Measurements from ENCODE around the gene PATZ1. TPM values are rescaled to one million over a fixed set of nuclear protein-coding genes. Genes with fewer than 3 reads are reported as not detected.
A peak's percentile ranks its signal among the peaks of the same experiment; 100 is the strongest.
"Not testable (repeated sequence)": the region's sequence is repeated elsewhere in the genome, so short reads cannot be mapped to it uniquely, and the experiment has no call there.

PATZ1 gene
- total RNA-seq: 10 to 100 TPM; 12.2 to 16.4 (median 14.4) TPM
- polyA plus RNA-seq: 8.4 TPM
- long read RNA-seq, donor 1, transcript PATZ1-203 (4 exons, 3,638 nt): major isoform, 11 of 22 reads
- long read RNA-seq, donor 1, partial matches to known transcripts: 3 of 22 reads
- long read RNA-seq, donor 1, other reads (novel, unspliced or antisense): 1 of 22 reads
- long read RNA-seq, donor 2, transcript PATZ1-203 (4 exons, 3,638 nt): major isoform, 5 of 11 reads
- long read RNA-seq, donor 2, partial matches to known transcripts: 0 of 11 reads
- long read RNA-seq, donor 2, other reads (novel, unspliced or antisense): 0 of 11 reads
- long read RNA-seq, donor 3, transcript PATZ1-203 (4 exons, 3,638 nt): major isoform, 7 of 16 reads
- long read RNA-seq, donor 3, partial matches to known transcripts: 1 of 16 reads
- long read RNA-seq, donor 3, other reads (novel, unspliced or antisense): 1 of 16 reads
- long read RNA-seq, donor 4, transcript PATZ1-201 (3 exons, 2,516 nt): major isoform, 10 of 25 reads
- long read RNA-seq, donor 4, transcript PATZ1-204 (5 exons, 3,711 nt): minor isoform, 5 of 25 reads
- long read RNA-seq, donor 4, transcript PATZ1-203 (4 exons, 3,638 nt): minor isoform, 6 of 25 reads
- long read RNA-seq, donor 4, partial matches to known transcripts: 0 of 25 reads
- long read RNA-seq, donor 4, other reads (novel, unspliced or antisense): 1 of 25 reads

- ATAC-seq (peak; percentile 30 to 38), DNase-seq (peak; percentile 74 to 91 (median 88))
- Histone ChIP-seq H3K27ac (ENCODE audit: low read length) (peak within 1 kb of the TSS; percentile 85), H3K4me1 (ENCODE audit: control insufficient read depth, insufficient read depth, low read length) (peaks cover 5% of the 10 kb centered on the region), H3K27me3 (ENCODE audit: control insufficient read depth, insufficient read depth) (no peaks in the 10 kb centered on the region), H3K4me3 (ENCODE audit: low read length) (peak within 1 kb of the TSS; percentile 82), H3K9me3 (ENCODE audit: control insufficient read depth, low read length) (no peaks in the 10 kb centered on the region)
- intact Hi-C loops (cut with DNase I): loop anchor here in 2 of 4 donors (5.0 to 10.0 kb wide), 2 partner anchors 51 to 289 kb away; partner anchors contain the start of gene DRG1 (in 2 of the 2)
- under 1% methylated on average over 41 of the region's 41 CpGs for WGBS
Measured at GRCh38 chr22:31346255-31346732, at the start of gene PATZ1. Gene PATZ1, minus strand, starts transcription at chr22:31346346. Its CDS starts 744 bp downstream, at chr22:31345602.

- H3K27ac ChIP-seq (ENCODE audit: low read length): no peak overlapping the region
- no peaks in the 10 kb centered on the region for H3K9me3 ChIP-seq (ENCODE audit: control insufficient read depth, low read length)
- intact Hi-C loops (cut with DNase I): no loop called here
- ATAC-seq (no peak), DNase-seq (no peak)
- 67% methylated on average over 3 of the region's 3 CpGs for WGBS
- H3K4me1 ChIP-seq (ENCODE audit: control insufficient read depth, insufficient read depth, low read length): no peaks in the 10 kb centered on the region
- H3K27me3 ChIP-seq (ENCODE audit: control insufficient read depth, insufficient read depth): no peaks in the 10 kb centered on the region
- H3K4me3 ChIP-seq (ENCODE audit: low read length): no peak overlapping the region
Measured at GRCh38 chr22:31394326-31394725, 48.2 kb upstream of the PATZ1 start.

- WGBS: 97% methylated on average over 2 of the region's 2 CpGs
- no peaks in the 10 kb centered on the region for H3K9me3 ChIP-seq (ENCODE audit: control insufficient read depth, low read length)
- H3K4me3 ChIP-seq (ENCODE audit: low read length): no peak overlapping the region
- H3K27ac ChIP-seq (ENCODE audit: low read length): no peak overlapping the region
- no peaks in the 10 kb centered on the region for H3K4me1 ChIP-seq (ENCODE audit: control insufficient read depth, insufficient read depth, low read length)
- DNase-seq (no peak), ATAC-seq (no peak)
- H3K27me3 ChIP-seq (ENCODE audit: control insufficient read depth, insufficient read depth): no peaks in the 10 kb centered on the region
- intact Hi-C loops (cut with DNase I): no loop called here
Measured at GRCh38 chr22:31393893-31394292, 47.7 kb upstream of the PATZ1 start.

- H3K4me1 ChIP-seq (ENCODE audit: control insufficient read depth, insufficient read depth, low read length); H3K27ac ChIP-seq (ENCODE audit: low read length); H3K4me3 ChIP-seq (ENCODE audit: low read length); H3K9me3 ChIP-seq (ENCODE audit: control insufficient read depth, low read length); DNase-seq; intact Hi-C loops (cut with DNase I); H3K27me3 ChIP-seq (ENCODE audit: control insufficient read depth, insufficient read depth): not testable (repeated sequence)
- 61% methylated on average over 6 of the region's 6 CpGs for WGBS
- ATAC-seq: peak in 1 of 2 donors; percentile 18
Measured at GRCh38 chr22:31378651-31379050, 32.5 kb upstream of the PATZ1 start.

GRCh38 chr22:31378123-31378522 is 32.0 kb upstream of the PATZ1 start:
- DNase-seq (peak in 1 of 3 donors; percentile 43), ATAC-seq (peak; percentile 73 to 81)
- H3K27ac ChIP-seq (ENCODE audit: low read length): no peak overlapping the region
- no peak overlapping the region for H3K4me3 ChIP-seq (ENCODE audit: low read length)
- no peaks in the 10 kb centered on the region for H3K9me3 ChIP-seq (ENCODE audit: control insufficient read depth, low read length)
- no peaks in the 10 kb centered on the region for H3K4me1 ChIP-seq (ENCODE audit: control insufficient read depth, insufficient read depth, low read length)
- WGBS: 51% methylated on average over 3 of the region's 3 CpGs
- intact Hi-C loops (cut with DNase I): no loop called here
- no peaks in the 10 kb centered on the region for H3K27me3 ChIP-seq (ENCODE audit: control insufficient read depth, insufficient read depth)

- 45% methylated on average over 3 of the region's 3 CpGs for WGBS
- Histone ChIP-seq H3K27me3 (ENCODE audit: control insufficient read depth, insufficient read depth) (no peaks in the 10 kb centered on the region), H3K4me1 (ENCODE audit: control insufficient read depth, insufficient read depth, low read length) (no peaks in the 10 kb centered on the region), H3K4me3 (ENCODE audit: low read length) (no peak overlapping the region), H3K9me3 (ENCODE audit: control insufficient read depth, low read length) (no peaks in the 10 kb centered on the region), H3K27ac (ENCODE audit: low read length) (no peak overlapping the region)
- intact Hi-C loops (cut with DNase I): no loop called here
- DNase-seq: peak in 2 of 3 donors; percentile 29 to 67
- ATAC-seq: peak; percentile 78 to 95
Measured at GRCh38 chr22:31377612-31378011, 31.5 kb upstream of the PATZ1 start.

GRCh38 chr22:31367426-31367825 is 21.3 kb upstream of the PATZ1 start:
- Histone ChIP-seq H3K4me1 (ENCODE audit: control insufficient read depth, insufficient read depth, low read length) (no peaks in the 10 kb centered on the region), H3K9me3 (ENCODE audit: control insufficient read depth, low read length) (no peaks in the 10 kb centered on the region), H3K4me3 (ENCODE audit: low read length) (no peak overlapping the region), H3K27me3 (ENCODE audit: control insufficient read depth, insufficient read depth) (no peaks in the 10 kb centered on the region), H3K27ac (ENCODE audit: low read length) (no peak overlapping the region)
- intact Hi-C loops (cut with DNase I): no loop called here
- no peak for DNase-seq
- 64% methylated on average over 3 of the region's 3 CpGs for WGBS
- no peak for ATAC-seq

GRCh38 chr22:31363885-31364465 is 17.8 kb upstream of the PATZ1 start:
- H3K4me3 ChIP-seq (ENCODE audit: low read length): no peak overlapping the region
- H3K9me3 ChIP-seq (ENCODE audit: control insufficient read depth, low read length): no peaks in the 10 kb centered on the region
- DNase-seq: no peak
- no peak overlapping the region for H3K27ac ChIP-seq (ENCODE audit: low read length)
- 63% methylated on average over 3 of the region's 3 CpGs for WGBS
- H3K27me3 ChIP-seq (ENCODE audit: control insufficient read depth, insufficient read depth): no peaks in the 10 kb centered on the region
- intact Hi-C loops (cut with DNase I): no loop called here
- no peak for ATAC-seq
- H3K4me1 ChIP-seq (ENCODE audit: control insufficient read depth, insufficient read depth, low read length): no peaks in the 10 kb centered on the region

- intact Hi-C loops (cut with DNase I): no loop called here
- WGBS: 98% methylated on average over 1 of the region's 1 CpG
- no peak for ATAC-seq
Measured at GRCh38 chr22:31361743-31362142, 15.6 kb upstream of the PATZ1 start.

GRCh38 chr22:31360029-31360428 is 13.9 kb upstream of the PATZ1 start:
- intact Hi-C loops (cut with DNase I): no loop called here
- Histone ChIP-seq H3K4me1 (ENCODE audit: control insufficient read depth, insufficient read depth, low read length) (no peaks in the 10 kb centered on the region), H3K9me3 (ENCODE audit: control insufficient read depth, low read length) (no peaks in the 10 kb centered on the region), H3K27me3 (ENCODE audit: control insufficient read depth, insufficient read depth) (no peaks in the 10 kb centered on the region), H3K4me3 (ENCODE audit: low read length) (no peak overlapping the region), H3K27ac (ENCODE audit: low read length) (no peak overlapping the region)
- DNase-seq: no peak
- 92% methylated on average over 1 of the region's 1 CpG for WGBS
- no peak for ATAC-seq

More at GRCh38 chr22:31361743-31362142, 15.6 kb upstream of the PATZ1 start:
- Histone ChIP-seq H3K27me3 (ENCODE audit: control insufficient read depth, insufficient read depth) (no peaks in the 10 kb centered on the region), H3K9me3 (ENCODE audit: control insufficient read depth, low read length) (no peaks in the 10 kb centered on the region), H3K27ac (ENCODE audit: low read length) (no peak overlapping the region), H3K4me1 (ENCODE audit: control insufficient read depth, insufficient read depth, low read length) (no peaks in the 10 kb centered on the region), H3K4me3 (ENCODE audit: low read length) (no peak overlapping the region)
- DNase-seq: no peak

- intact Hi-C loops (cut with DNase I): no loop called here
- H3K27ac ChIP-seq (ENCODE audit: low read length): no peak overlapping the region
- H3K4me3 ChIP-seq (ENCODE audit: low read length): no peak overlapping the region
- DNase-seq (no peak), ATAC-seq (no peak)
- H3K4me1 ChIP-seq (ENCODE audit: control insufficient read depth, insufficient read depth, low read length): no peaks in the 10 kb centered on the region
- no peaks in the 10 kb centered on the region for H3K9me3 ChIP-seq (ENCODE audit: control insufficient read depth, low read length)
- H3K27me3 ChIP-seq (ENCODE audit: control insufficient read depth, insufficient read depth): no peaks in the 10 kb centered on the region
- 77% methylated on average over 5 of the region's 5 CpGs for WGBS
Measured at GRCh38 chr22:31354515-31354914, 8.4 kb upstream of the PATZ1 start.
